ENCODE measurements around the gene SMCO3. TPM values are rescaled to one million over a fixed set of nuclear protein-coding genes. Genes with fewer than 3 reads are reported as not detected.
"Not testable (repeated sequence)": the region's sequence is repeated elsewhere in the genome, so short reads cannot be mapped to it uniquely, and the experiment has no call there.

The SMCO3 gene
- polyA plus RNA-seq, 1 of the 3 experiments (the other 2 are of a cell fraction), result 0.03 TPM

DNA sequence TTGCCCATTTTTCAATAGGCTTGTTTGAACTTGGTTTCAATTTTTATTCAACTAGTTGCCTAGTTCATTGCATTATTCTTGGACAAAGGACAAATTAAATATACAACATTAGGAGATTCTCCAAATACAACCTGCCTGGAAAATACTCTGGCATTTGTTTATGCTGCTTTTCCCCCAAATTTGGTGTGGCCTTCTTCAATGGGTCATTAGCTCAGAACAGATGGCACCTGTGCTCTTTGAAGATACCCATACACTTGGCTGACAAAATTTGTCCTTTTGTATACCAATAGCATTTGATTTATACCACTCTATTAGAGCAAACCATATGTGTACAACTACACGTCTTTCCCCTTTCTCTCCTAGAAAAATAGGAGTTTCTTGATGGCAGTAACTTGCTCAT, 46.4 kb downstream of the SMCO3 start:
- CTCF ChIA-PET, result no interaction called here
- WGBS (ENCODE audit: low lambda C conversion rate), result 71% methylated on average over 1 of the region's 1 CpG
- TF ChIP-seq RCOR1 (IDR thresholded peaks at IDR 0.05; ENCODE audit: low read length) (no peak), JUND (IDR thresholded peaks at IDR 0.05) (0 out of 2 replicates have a peak, but pooled peaks have one; percentile 3)
- peaks cover 25% of the 10 kb centered on the region for H3F3A ChIP-seq (replicated peaks; ENCODE audit: insufficient read depth)
- H4K20me1 ChIP-seq (ENCODE audit: insufficient read depth), result peaks cover 23% of the 10 kb centered on the region; the same call in 1 of the 2 replicates
- H3K4me2 ChIP-seq, result peak overlapping the region; percentile 91; the same call in 1 of the 2 replicates
- H2AFZ ChIP-seq (ENCODE audit: low read depth), result no peak overlapping the region
- H3K4me1 ChIP-seq (ENCODE audit: control insufficient read depth in 1 of 2, insufficient read depth in 2 of 2, low read depth in 1 of 2, low read length in 1 of 2), result peaks cover 11 to 12% of the 10 kb centered on the region in 2 experiments; a peak in 3 of 4 replicates
- H3K4me3 ChIP-seq (ENCODE audit: low read depth in 2 of 2, low read length in 1 of 2), result peak overlapping the region in 1 of 2 experiments; percentile 73; a peak in 2 of 4 replicates
- 0 out of 2 replicates have a peak, but pooled peaks cover 3% of the 10 kb centered on the region for H3K9me2 ChIP-seq
- no peaks in the 10 kb centered on the region for H3K27me3 ChIP-seq (ENCODE audit: insufficient read depth)
- H3K9me3 ChIP-seq, result no peaks in the 10 kb centered on the region
- H3K9ac ChIP-seq, result no peak overlapping the region
- DNase-seq, result no peak
- H3K79me2 ChIP-seq (ENCODE audit: insufficient read depth), result peaks cover 73% of the 10 kb centered on the region
- H3K27ac ChIP-seq (ENCODE audit: low read depth in 2 of 2, low read length in 1 of 2), result no peak overlapping the region
- H3K36me3 ChIP-seq (replicated peaks in 1 of 2; ENCODE audit: control insufficient read depth in 1 of 2, insufficient read depth in 2 of 2, low read length in 1 of 2), result peaks cover 7 to 42% of the 10 kb centered on the region in 2 experiments
- POLR2A ChIA-PET, result no interaction called here

DNA sequence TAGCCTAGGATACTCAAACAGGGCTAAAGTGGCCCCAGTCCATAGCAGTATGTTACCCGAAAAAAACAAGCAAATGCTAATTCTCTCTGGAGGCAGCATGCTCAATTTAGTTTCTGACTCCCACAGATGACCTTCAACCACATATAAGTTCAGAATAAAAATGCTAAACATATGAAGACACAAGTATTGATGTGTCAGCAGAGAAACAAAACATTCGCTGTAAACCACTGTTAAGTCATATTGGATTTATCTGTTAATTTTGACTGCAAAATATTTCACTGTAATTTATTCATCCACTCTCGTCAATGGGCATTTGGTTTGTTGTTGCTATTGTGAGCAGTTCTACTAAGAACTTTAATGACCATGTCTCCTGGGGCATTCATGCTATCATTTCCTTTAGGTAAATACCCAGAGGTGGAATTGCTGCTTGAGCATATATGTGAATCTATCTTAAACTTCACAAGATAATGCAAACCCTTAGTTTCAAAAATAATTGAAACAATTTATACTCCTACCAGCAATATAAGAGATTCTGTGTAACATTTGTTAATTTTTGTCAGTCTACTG, 47.2 kb downstream of the SMCO3 start:
- Histone ChIP-seq H3K4me3 (ENCODE audit: low read depth in 2 of 2, low read length in 1 of 2) (no peak overlapping the region), H3K9me2 (0 out of 2 replicates have a peak, but pooled peaks cover 3% of the 10 kb centered on the region), H3K4me2 (no peak overlapping the region), H3K9me3 (no peaks in the 10 kb centered on the region), H4K20me1 (ENCODE audit: insufficient read depth) (peaks cover 23% of the 10 kb centered on the region; the same call in 1 of the 2 replicates), H3K27ac (ENCODE audit: low read depth in 2 of 2, low read length in 1 of 2) (no peak overlapping the region), H3K9ac (no peak overlapping the region), H3K4me1 (ENCODE audit: control insufficient read depth in 1 of 2, insufficient read depth in 2 of 2, low read depth in 1 of 2, low read length in 1 of 2) (peaks cover 11% of the 10 kb centered on the region in 2 experiments; a peak in 3 of 4 replicates), H2AFZ (ENCODE audit: low read depth) (no peak overlapping the region), H3K79me2 (ENCODE audit: insufficient read depth) (peaks cover 73% of the 10 kb centered on the region), H3K27me3 (ENCODE audit: insufficient read depth) (no peaks in the 10 kb centered on the region), H3K36me3 (replicated peaks in 1 of 2; ENCODE audit: control insufficient read depth in 1 of 2, insufficient read depth in 2 of 2, low read length in 1 of 2) (peaks cover 9 to 51% of the 10 kb centered on the region in 2 experiments), H3F3A (replicated peaks; ENCODE audit: insufficient read depth) (peaks cover 28% of the 10 kb centered on the region)
- TF ChIP-seq, protein P1, sequence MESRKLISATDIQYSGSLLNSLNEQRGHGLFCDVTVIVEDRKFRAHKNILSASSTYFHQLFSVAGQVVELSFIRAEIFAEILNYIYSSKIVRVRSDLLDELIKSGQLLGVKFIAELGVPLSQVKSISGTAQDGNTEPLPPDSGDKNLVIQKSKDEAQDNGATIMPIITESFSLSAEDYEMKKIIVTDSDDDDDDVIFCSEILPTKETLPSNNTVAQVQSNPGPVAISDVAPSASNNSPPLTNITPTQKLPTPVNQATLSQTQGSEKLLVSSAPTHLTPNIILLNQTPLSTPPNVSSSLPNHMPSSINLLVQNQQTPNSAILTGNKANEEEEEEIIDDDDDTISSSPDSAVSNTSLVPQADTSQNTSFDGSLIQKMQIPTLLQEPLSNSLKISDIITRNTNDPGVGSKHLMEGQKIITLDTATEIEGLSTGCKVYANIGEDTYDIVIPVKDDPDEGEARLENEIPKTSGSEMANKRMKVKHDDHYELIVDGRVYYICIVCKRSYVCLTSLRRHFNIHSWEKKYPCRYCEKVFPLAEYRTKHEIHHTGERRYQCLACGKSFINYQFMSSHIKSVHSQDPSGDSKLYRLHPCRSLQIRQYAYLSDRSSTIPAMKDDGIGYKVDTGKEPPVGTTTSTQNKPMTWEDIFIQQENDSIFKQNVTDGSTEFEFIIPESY (IDR thresholded peaks at IDR 0.05; ENCODE audit: borderline replicate concordance, low read depth), result no peak
- TF ChIP-seq, protein P2, sequence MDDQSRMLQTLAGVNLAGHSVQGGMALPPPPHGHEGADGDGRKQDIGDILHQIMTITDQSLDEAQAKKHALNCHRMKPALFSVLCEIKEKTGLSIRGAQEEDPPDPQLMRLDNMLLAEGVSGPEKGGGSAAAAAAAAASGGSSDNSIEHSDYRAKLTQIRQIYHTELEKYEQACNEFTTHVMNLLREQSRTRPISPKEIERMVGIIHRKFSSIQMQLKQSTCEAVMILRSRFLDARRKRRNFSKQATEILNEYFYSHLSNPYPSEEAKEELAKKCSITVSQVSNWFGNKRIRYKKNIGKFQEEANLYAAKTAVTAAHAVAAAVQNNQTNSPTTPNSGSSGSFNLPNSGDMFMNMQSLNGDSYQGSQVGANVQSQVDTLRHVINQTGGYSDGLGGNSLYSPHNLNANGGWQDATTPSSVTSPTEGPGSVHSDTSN (IDR thresholded peaks at IDR 0.05), result no peak
- TF ChIP-seq, protein P3, sequence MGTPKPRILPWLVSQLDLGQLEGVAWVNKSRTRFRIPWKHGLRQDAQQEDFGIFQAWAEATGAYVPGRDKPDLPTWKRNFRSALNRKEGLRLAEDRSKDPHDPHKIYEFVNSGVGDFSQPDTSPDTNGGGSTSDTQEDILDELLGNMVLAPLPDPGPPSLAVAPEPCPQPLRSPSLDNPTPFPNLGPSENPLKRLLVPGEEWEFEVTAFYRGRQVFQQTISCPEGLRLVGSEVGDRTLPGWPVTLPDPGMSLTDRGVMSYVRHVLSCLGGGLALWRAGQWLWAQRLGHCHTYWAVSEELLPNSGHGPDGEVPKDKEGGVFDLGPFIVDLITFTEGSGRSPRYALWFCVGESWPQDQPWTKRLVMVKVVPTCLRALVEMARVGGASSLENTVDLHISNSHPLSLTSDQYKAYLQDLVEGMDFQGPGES (IDR thresholded peaks at IDR 0.05; ENCODE audit: low read depth, low read length), result no peak
- TF ChIP-seq FOXM1 (IDR thresholded peaks at IDR 0.05; ENCODE audit: low read depth), result no peak
- TF ChIP-seq YY1 (IDR thresholded peaks at IDR 0.05; ENCODE audit: low read depth), result no peak
- TF ChIP-seq, protein P4, sequence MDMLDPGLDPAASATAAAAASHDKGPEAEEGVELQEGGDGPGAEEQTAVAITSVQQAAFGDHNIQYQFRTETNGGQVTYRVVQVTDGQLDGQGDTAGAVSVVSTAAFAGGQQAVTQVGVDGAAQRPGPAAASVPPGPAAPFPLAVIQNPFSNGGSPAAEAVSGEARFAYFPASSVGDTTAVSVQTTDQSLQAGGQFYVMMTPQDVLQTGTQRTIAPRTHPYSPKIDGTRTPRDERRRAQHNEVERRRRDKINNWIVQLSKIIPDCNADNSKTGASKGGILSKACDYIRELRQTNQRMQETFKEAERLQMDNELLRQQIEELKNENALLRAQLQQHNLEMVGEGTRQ (IDR thresholded peaks at IDR 0.05; ENCODE audit: borderline replicate concordance, low read depth, low read length), result no peak
- TF ChIP-seq MEF2A (IDR thresholded peaks at IDR 0.05; ENCODE audit: borderline replicate concordance, low read depth), result no peak
- TF ChIP-seq POLR2AphosphoS5 (IDR thresholded peaks at IDR 0.05; ENCODE audit: low read depth, low read length), result no peak
- TF ChIP-seq EP300 (IDR thresholded peaks at IDR 0.05; ENCODE audit: borderline replicate concordance in 1 of 2, low read depth in 1 of 2, low read length in 1 of 2), result no peak
- 97% methylated on average over 3 of the region's 3 CpGs for WGBS (ENCODE audit: low lambda C conversion rate)
- no peak for DNase-seq
- CTCF ChIA-PET, result no interaction called here
- POLR2A ChIA-PET, result no interaction called here

DNA sequence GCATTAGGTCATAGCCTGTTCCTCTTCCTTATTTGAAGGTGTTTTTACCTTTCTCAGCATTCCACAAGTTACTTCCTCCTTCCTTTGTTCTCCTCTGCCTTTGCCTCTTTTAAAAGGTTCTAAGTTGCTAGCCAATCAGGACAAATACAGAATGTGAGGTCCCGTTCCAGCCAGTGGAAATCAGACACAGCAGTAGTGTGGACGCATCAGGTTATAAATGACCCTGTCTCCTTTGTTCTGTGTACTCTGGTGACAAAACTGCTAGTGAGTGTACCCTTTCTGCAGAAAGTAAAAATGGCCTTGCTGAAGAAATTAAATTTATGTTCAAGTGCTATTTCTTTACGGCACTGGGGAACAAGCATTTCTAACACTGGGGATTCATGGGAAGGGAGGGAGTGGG, 48.0 kb downstream of the SMCO3 start:
- Histone ChIP-seq H3K79me2 (ENCODE audit: insufficient read depth) (peaks cover 73% of the 10 kb centered on the region), H3F3A (replicated peaks; ENCODE audit: insufficient read depth) (peaks cover 24% of the 10 kb centered on the region), H3K36me3 (replicated peaks in 1 of 2; ENCODE audit: control insufficient read depth in 1 of 2, insufficient read depth in 2 of 2, low read length in 1 of 2) (peaks cover 9 to 54% of the 10 kb centered on the region in 2 experiments), H4K20me1 (ENCODE audit: insufficient read depth) (peaks cover 23% of the 10 kb centered on the region; the same call in 1 of the 2 replicates), H3K4me1 (ENCODE audit: control insufficient read depth in 1 of 2, insufficient read depth in 2 of 2, low read depth in 1 of 2, low read length in 1 of 2) (peaks cover 8 to 11% of the 10 kb centered on the region in 2 experiments; a peak in 3 of 4 replicates)
- H3K4me2 ChIP-seq; H3K9me3 ChIP-seq; POLR2A ChIA-PET; H3K9me2 ChIP-seq; H3K9ac ChIP-seq; CTCF ChIA-PET; H3K27ac ChIP-seq (ENCODE audit: low read depth in 2 of 2, low read length in 1 of 2); DNase-seq; H2AFZ ChIP-seq (ENCODE audit: low read depth); H3K4me3 ChIP-seq (ENCODE audit: low read depth in 2 of 2, low read length in 1 of 2); H3K27me3 ChIP-seq (ENCODE audit: insufficient read depth): not testable (repeated sequence)
- WGBS (ENCODE audit: low lambda C conversion rate), result 97% methylated on average over 3 of the region's 3 CpGs

Measured in SK-N-SH (cell line).